Activated CD8-positive, alpha-beta T cell treated with anti-CD3 and anti-CD28 coated beads for 36 hours (primary cell): ENCODE results near the gene MUC12. TPM values are rescaled to one million over a fixed set of nuclear protein-coding genes. Genes with fewer than 3 reads are reported as not detected.

ENCODE experiments used
- ATAC-seq: fragments of 200-7000 bp; cut with Tn5 transposase; one replicate; pipeline ENCODE4 v1.10.0; 2021; ENCODE audit warnings: mild to moderate bottlenecking, moderate library complexity
- CTCF ChIA-PET: fragments of 350-600 bp; sonication (Branson Sonifier 250); formaldehyde crosslinking; loops from one replicate; lab custom pipeline; 2021; ENCODE audit warnings: antibody characterized with exemption; lab: Charles Lee
- POLR2A ChIA-PET: fragments of 350-600 bp; sonication (Branson Sonifier 250); formaldehyde crosslinking; loops from one replicate; lab custom pipeline; 2021; ENCODE audit warnings: antibody characterized with exemption; lab: Charles Lee
- DNase-seq: peaks from one replicate; pipeline ENCODE4 v3.0.0-alpha.2; 2020
- H3K27ac Mint-ChIP-seq: one replicate; pipeline ENCODE4 v1.8.0; 2021; ENCODE audit warnings: mild to moderate bottlenecking, mixed read lengths
- H3K27me3 Mint-ChIP-seq: one replicate; pipeline ENCODE4 v1.8.0; 2021; ENCODE audit warnings: mixed read lengths
- H3K36me3 Mint-ChIP-seq: one replicate; pipeline ENCODE4 v1.8.0; 2021; ENCODE audit warnings: low read depth, mixed read lengths
- H3K4me1 Mint-ChIP-seq: one replicate; pipeline ENCODE4 v1.8.0; 2021; ENCODE audit warnings: low read depth, mixed read lengths
- H3K4me3 Mint-ChIP-seq: one replicate; pipeline ENCODE4 v1.8.0; 2021; ENCODE audit warnings: mild to moderate bottlenecking, moderate library complexity, mixed read lengths
- H3K9me3 Mint-ChIP-seq: one replicate; pipeline ENCODE4 v1.8.0; 2021; ENCODE audit warnings: mixed read lengths
- CTCF ChIP-seq: fragments of 200-600 bp; IDR thresholded peaks from one replicate; pipeline ENCODE4 v1.8.0; 2022; ENCODE audit warnings: antibody characterized with exemption, mild to moderate bottlenecking
- intact Hi-C: fragments of 100-400 bp; cut with micrococcal nuclease; formaldehyde crosslinking; loops from one replicate; pipeline ENCODE4 v1.10.0; 2022
- total RNA-seq, 2 experiments: library from RNA; stranded (reverse); gene quantifications; one replicate each; pipeline ENCODE4 v1.2.3, GENCODE V29; 2021

The MUC12 gene
- total RNA-seq, 2 experiments from 2014 or later: 0.54 TPM; not detected in 1

- intact Hi-C loops: no loop called here
- POLR2A ChIA-PET: no interaction called here
- CTCF ChIA-PET: interaction anchor here (1.0 kb wide), 1 partner anchor 10 kb away, joined by 3 read pairs; no protein-coding TSS in a partner anchor
- no peaks in the 10 kb centered on the region for H3K36me3 Mint-ChIP-seq
- no peak for DNase-seq
- no peaks in the 10 kb centered on the region for H3K4me1 Mint-ChIP-seq
- peaks cover 19% of the 10 kb centered on the region for H3K27me3 Mint-ChIP-seq
- no peak overlapping the region for H3K27ac Mint-ChIP-seq
- no peaks in the 10 kb centered on the region for H3K9me3 Mint-ChIP-seq
- TF ChIP-seq CTCF: no peak
- H3K4me3 Mint-ChIP-seq: no peak overlapping the region
- ATAC-seq: no peak
Observed at GRCh38 chr7:101068401-101068800, 99.0 kb downstream of the MUC12 start.

Other genes starting within 250 kb of the MUC12 start
- gene EPO, start 249.1 kb upstream of the MUC12 start, total RNA-seq: not detected
- not detected for gene ZAN, start 236.0 kb upstream of the MUC12 start, total RNA-seq
- gene EPHB4, start 142.0 kb upstream of the MUC12 start, total RNA-seq: 1 to 10 TPM; 4.8 to 5.8 TPM
- 10 to 100 TPM; 10.2 to 11.3 TPM for gene SLC12A9, start 116.9 kb upstream of the MUC12 start, total RNA-seq
- gene TRIP6, start 102.2 kb upstream of the MUC12 start, total RNA-seq: 10 to 100 TPM; 27.5 to 28.4 TPM
- 100 to 1,000 TPM; 211 to 239 TPM for gene SRRT, start 94.5 kb upstream of the MUC12 start, total RNA-seq
- 1 to 10 TPM; 2.1 to 2.2 TPM for gene UFSP1, start 79.8 kb upstream of the MUC12 start, total RNA-seq
- under 1 TPM in 1 of 2 experiments, not detected in 1; 0.25 TPM for gene ACHE, start 73.7 kb upstream of the MUC12 start, total RNA-seq
- gene MUC3A, start 20.0 kb upstream of the MUC12 start, total RNA-seq: not detected
- gene MUC17, start 50.5 kb downstream of the MUC12 start, total RNA-seq: not detected
- 10 to 100 TPM; 40.1 to 42.3 TPM for gene TRIM56, start 115.9 kb downstream of the MUC12 start, total RNA-seq
- 1 to 10 TPM; 1.2 to 1.3 TPM for gene SERPINE1, start 157.5 kb downstream of the MUC12 start, total RNA-seq
- gene AP1S1, start 184.9 kb downstream of the MUC12 start, total RNA-seq: 10 to 100 TPM; 35.6 to 39.5 TPM
- gene VGF, start 196.0 kb downstream of the MUC12 start, total RNA-seq: not detected
- not detected for gene NAT16, start 210.7 kb downstream of the MUC12 start, total RNA-seq
- not detected for gene MOGAT3, start 231.5 kb downstream of the MUC12 start, total RNA-seq
- 10 to 100 TPM; 20.4 to 24.4 TPM for gene PLOD3, start 248.0 kb downstream of the MUC12 start, total RNA-seq
- gene ZNHIT1, start 248.6 kb downstream of the MUC12 start, total RNA-seq: 10 to 100 TPM; 36.8 to 37.9 TPM